ENCODE data around the gene KRTAP23-1.

KRTAP23-1 gene

GRCh38 chr21:30337276-30337744 lies 11.1 kb downstream of the KRTAP23-1 start, which contains the start of gene KRTAP27-1:
KRTAP27-1 (minus strand) TSS chr21:30337694; CDS start chr21:30337668, 26 bp downstream.
- DNase-seq (ENCODE audit: low read depth in 1 of 2, low spot score in 1 of 2) = no peak
- Histone ChIP-seq H3K27me3 (ENCODE audit: insufficient read depth, poor library complexity, severe bottlenecking) (no peaks in the 10 kb centered on the region), H3K27ac (replicated peaks) (no peak within 1 kb of the TSS), H3K4me3 (replicated peaks; ENCODE audit: insufficient read depth, low read length) (no peak within 1 kb of the TSS)
- TF ChIP-seq CTCF (IDR thresholded peaks at IDR 0.05; ENCODE audit: insufficient read depth, low read length) = no peak
- no peak for TF ChIP-seq GABPA (IDR thresholded peaks at IDR 0.05; ENCODE audit: low read depth)
- no peak for TF ChIP-seq REST (IDR thresholded peaks at IDR 0.05; ENCODE audit: insufficient replicate concordance, low read depth)
- TF ChIP-seq POLR2AphosphoS5 (IDR thresholded peaks at IDR 0.05; ENCODE audit: low read depth) = no peak
- TF ChIP-seq SPI1 (IDR thresholded peaks at IDR 0.05; ENCODE audit: borderline replicate concordance, low read depth) = no peak

GRCh38 chr21:30336596-30336995 lies 11.8 kb downstream of the KRTAP23-1 start:
- Histone ChIP-seq H3K27me3 (ENCODE audit: insufficient read depth, poor library complexity, severe bottlenecking) (no peaks in the 10 kb centered on the region), H3K4me3 (replicated peaks; ENCODE audit: insufficient read depth, low read length) (no peak overlapping the region), H3K27ac (replicated peaks) (no peak overlapping the region)
- TF ChIP-seq GABPA (IDR thresholded peaks at IDR 0.05; ENCODE audit: low read depth) = no peak
- no peak for TF ChIP-seq POLR2AphosphoS5 (IDR thresholded peaks at IDR 0.05; ENCODE audit: low read depth)
- TF ChIP-seq SPI1 (IDR thresholded peaks at IDR 0.05; ENCODE audit: borderline replicate concordance, low read depth) = no peak
- no peak for TF ChIP-seq CTCF (IDR thresholded peaks at IDR 0.05; ENCODE audit: insufficient read depth, low read length)
- TF ChIP-seq REST (IDR thresholded peaks at IDR 0.05; ENCODE audit: insufficient replicate concordance, low read depth) = no peak
- DNase-seq (ENCODE audit: low read depth in 1 of 2, low spot score in 1 of 2) = no peak

GRCh38 chr21:30333736-30334135 lies 14.7 kb downstream of the KRTAP23-1 start:
- Histone ChIP-seq H3K4me3 (replicated peaks; ENCODE audit: insufficient read depth, low read length) (no peak overlapping the region), H3K27me3 (ENCODE audit: insufficient read depth, poor library complexity, severe bottlenecking) (no peaks in the 10 kb centered on the region), H3K27ac (replicated peaks) (no peak overlapping the region)
- TF ChIP-seq POLR2AphosphoS5 (IDR thresholded peaks at IDR 0.05; ENCODE audit: low read depth) = no peak
- no peak for TF ChIP-seq REST (IDR thresholded peaks at IDR 0.05; ENCODE audit: insufficient replicate concordance, low read depth)
- no peak for TF ChIP-seq CTCF (IDR thresholded peaks at IDR 0.05; ENCODE audit: insufficient read depth, low read length)
- TF ChIP-seq GABPA (IDR thresholded peaks at IDR 0.05; ENCODE audit: low read depth) = no peak
- no peak for TF ChIP-seq SPI1 (IDR thresholded peaks at IDR 0.05; ENCODE audit: borderline replicate concordance, low read depth)
- no peak for DNase-seq (ENCODE audit: low read depth in 1 of 2, low spot score in 1 of 2)

Data from HL-60 (cell line).